SU-DHL-6 (cell line): Measurements from ENCODE around the gene ELF4.

Experiments
- H2AFZ ChIP-seq: fragments of 200-600 bp; sonication (generic); 2 replicates; pipeline ENCODE4 v1.6.1; 2014; ENCODE audit warnings: low read depth, mild to moderate bottlenecking, moderate library complexity, mixed read lengths, antibody characterized with exemption, low read length; ENCODE audit not compliant: severe bottlenecking
- H3F3A ChIP-seq: fragments of 200-600 bp; shearing (Covaris generic); 2 replicates; pipeline ENCODE4 v1.6.0; 2016; ENCODE audit warnings: antibody characterized with exemption, mild to moderate bottlenecking; ENCODE audit not compliant: insufficient read depth
- H3K27ac ChIP-seq: fragments of 200-600 bp; sonication (generic); 2 replicates; pipeline ENCODE4 v1.5.1; 2016; ENCODE audit warnings: low read depth, mild to moderate bottlenecking, low read length, moderate library complexity, mixed read lengths
- H3K27me3 ChIP-seq: fragments of 200-600 bp; sonication (generic), shearing (Covaris generic); 2 replicates; pipeline ENCODE4 v1.6.0; 2014; ENCODE audit warnings: mild to moderate bottlenecking, low read length
- H3K36me3 ChIP-seq: fragments of 200-600 bp; sonication (generic); 2 replicates; pipeline ENCODE4 v1.6.1; 2014; ENCODE audit warnings: mild to moderate bottlenecking, low read length, mixed read lengths
- H3K4me2 ChIP-seq: fragments of 300-600, 200-600 bp; shearing (Covaris generic), sonication (generic); 2 replicates; pipeline ENCODE4 v1.6.0; 2014; ENCODE audit warnings: low read length, low read depth, mild to moderate bottlenecking; ENCODE audit not compliant: poor library complexity, severe bottlenecking
- H3K4me3 ChIP-seq: fragments of 200-600 bp; sonication (generic); 2 replicates; pipeline ENCODE4 v1.5.1; 2014; ENCODE audit warnings: antibody characterized with exemption, low read length, mild to moderate bottlenecking, mixed read lengths; ENCODE audit not compliant: insufficient read depth, poor library complexity, severe bottlenecking
- H3K79me2 ChIP-seq: fragments of 200-600 bp; sonication (generic); 2 replicates; pipeline ENCODE4 v1.6.1; 2014; ENCODE audit warnings: mild to moderate bottlenecking, low read length, moderate library complexity; ENCODE audit not compliant: insufficient read depth
- H3K9ac ChIP-seq: fragments of 200-600 bp; sonication (generic); 2 replicates; pipeline ENCODE4 v1.7.0; 2014; ENCODE audit warnings: mild to moderate bottlenecking, low read length
- H3K9me2 ChIP-seq: fragments of 200-600 bp; sonication (generic); replicated peaks from 2 replicates; pipeline ENCODE4 v1.6.1; 2014; ENCODE audit warnings: low read length; ENCODE audit not compliant: insufficient read depth
- H3K9me3 ChIP-seq: fragments of 200-600 bp; sonication (generic); 2 replicates; pipeline ENCODE4 v1.6.1; 2014; ENCODE audit warnings: low read length, mixed read lengths; ENCODE audit not compliant: insufficient read depth
- H4K20me1 ChIP-seq: fragments of 200-600 bp; sonication (generic); 2 replicates; pipeline ENCODE4 v1.6.1; 2014; ENCODE audit warnings: low read depth, mild to moderate bottlenecking, antibody characterized with exemption, low read length, moderate library complexity, mixed read lengths
- EZH2phosphoT487 ChIP-seq: fragments of 200-600 bp; sonication (generic), shearing (Covaris generic); conservative IDR thresholded peaks from 2 replicates; pipeline ENCODE4 v1.6.1; 2018; ENCODE audit warnings: mild to moderate bottlenecking, antibody characterized with exemption, low read length, moderate library complexity, mixed read lengths
- TF ChIP-seq, protein P1 (sequence below): fragments of 200-600 bp; sonication (generic); IDR thresholded peaks from one replicate; pipeline ENCODE4 v1.5.1; 2017; ENCODE audit warnings: antibody characterized with exemption, mild to moderate bottlenecking, low read length, moderate library complexity; ENCODE audit not compliant: insufficient read depth, poor library complexity, severe bottlenecking

ELF4 gene

DNA sequence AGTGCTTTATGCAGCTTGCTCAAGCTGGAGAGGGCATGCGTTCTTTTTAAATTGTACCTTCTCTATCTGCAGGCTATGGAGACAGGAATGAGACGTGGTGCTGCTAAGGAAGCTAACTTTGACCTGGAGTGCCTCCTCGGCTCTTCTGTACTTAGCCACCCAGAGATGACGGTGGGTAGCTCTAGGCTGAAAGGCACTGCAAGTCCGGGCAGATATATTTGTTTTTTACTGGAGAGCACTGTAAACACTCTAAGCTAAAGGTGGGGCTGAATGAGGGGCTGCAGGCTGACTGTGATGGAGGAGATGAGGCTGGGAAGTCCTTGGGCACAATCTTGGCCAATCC is 12.1 kb downstream of the ELF4 start:
- no peaks in the 10 kb centered on the region for H3K36me3 ChIP-seq
- no peak overlapping the region for H3K9ac ChIP-seq
- peaks cover 46% of the 10 kb centered on the region for H3K79me2 ChIP-seq
- no peaks in the 10 kb centered on the region for H3F3A ChIP-seq
- no peak for TF ChIP-seq EZH2phosphoT487
- TF ChIP-seq, protein P1, sequence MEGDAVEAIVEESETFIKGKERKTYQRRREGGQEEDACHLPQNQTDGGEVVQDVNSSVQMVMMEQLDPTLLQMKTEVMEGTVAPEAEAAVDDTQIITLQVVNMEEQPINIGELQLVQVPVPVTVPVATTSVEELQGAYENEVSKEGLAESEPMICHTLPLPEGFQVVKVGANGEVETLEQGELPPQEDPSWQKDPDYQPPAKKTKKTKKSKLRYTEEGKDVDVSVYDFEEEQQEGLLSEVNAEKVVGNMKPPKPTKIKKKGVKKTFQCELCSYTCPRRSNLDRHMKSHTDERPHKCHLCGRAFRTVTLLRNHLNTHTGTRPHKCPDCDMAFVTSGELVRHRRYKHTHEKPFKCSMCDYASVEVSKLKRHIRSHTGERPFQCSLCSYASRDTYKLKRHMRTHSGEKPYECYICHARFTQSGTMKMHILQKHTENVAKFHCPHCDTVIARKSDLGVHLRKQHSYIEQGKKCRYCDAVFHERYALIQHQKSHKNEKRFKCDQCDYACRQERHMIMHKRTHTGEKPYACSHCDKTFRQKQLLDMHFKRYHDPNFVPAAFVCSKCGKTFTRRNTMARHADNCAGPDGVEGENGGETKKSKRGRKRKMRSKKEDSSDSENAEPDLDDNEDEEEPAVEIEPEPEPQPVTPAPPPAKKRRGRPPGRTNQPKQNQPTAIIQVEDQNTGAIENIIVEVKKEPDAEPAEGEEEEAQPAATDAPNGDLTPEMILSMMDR, result no peak
- H3K27ac ChIP-seq, result no peak overlapping the region
- no peaks in the 10 kb centered on the region for H4K20me1 ChIP-seq
- H2AFZ ChIP-seq, result no peak overlapping the region
- no peaks in the 10 kb centered on the region for H3K9me2 ChIP-seq
- H3K4me3 ChIP-seq, result no peak overlapping the region
- no peaks in the 10 kb centered on the region for H3K27me3 ChIP-seq
- no peak overlapping the region for H3K4me2 ChIP-seq
- H3K9me3 ChIP-seq, result no peaks in the 10 kb centered on the region

DNA sequence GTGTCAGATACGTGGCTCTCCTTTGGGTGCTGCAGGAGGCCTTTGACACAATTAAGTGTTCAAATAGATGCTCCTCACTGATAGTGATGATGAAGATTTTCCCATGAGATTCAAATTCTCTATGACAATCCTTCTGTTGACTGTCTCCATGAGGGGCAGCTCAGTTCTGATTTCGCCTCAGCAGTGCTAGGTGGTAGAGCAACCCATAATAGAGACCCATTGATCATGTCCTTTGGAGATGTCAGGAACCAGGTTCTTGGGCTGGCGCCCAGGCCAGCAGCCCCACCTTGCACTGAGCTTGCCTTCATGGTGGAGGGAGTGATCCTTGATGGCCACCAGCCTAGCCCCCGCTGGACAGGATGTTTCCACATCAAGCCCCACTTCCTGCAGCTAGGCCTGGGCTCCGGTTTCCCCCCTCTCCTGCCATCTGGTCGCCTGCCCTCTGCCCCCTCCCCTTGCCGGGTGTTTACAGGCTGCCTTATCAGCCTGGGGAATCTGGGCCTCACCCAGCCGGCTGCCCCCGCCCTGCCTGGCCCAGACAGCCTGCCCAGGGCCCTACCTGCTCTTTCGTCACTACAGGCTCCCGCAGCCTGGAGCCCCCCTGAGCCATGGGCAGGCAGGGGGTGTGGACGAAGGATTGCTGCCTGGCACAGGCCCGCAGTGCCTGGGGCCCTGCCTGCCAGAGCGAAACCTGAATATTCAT is 12.6 kb downstream of the ELF4 start:
- Histone ChIP-seq H3K36me3 (no peaks in the 10 kb centered on the region), H3F3A (no peaks in the 10 kb centered on the region), H3K9ac (no peak overlapping the region), H4K20me1 (no peaks in the 10 kb centered on the region), H3K27me3 (no peaks in the 10 kb centered on the region), H3K9me3 (no peaks in the 10 kb centered on the region), H3K9me2 (no peaks in the 10 kb centered on the region), H3K4me3 (no peak overlapping the region), H3K27ac (no peak overlapping the region), H2AFZ (no peak overlapping the region), H3K4me2 (no peak overlapping the region), H3K79me2 (peaks cover 41% of the 10 kb centered on the region)
- TF ChIP-seq EZH2phosphoT487, result no peak
- TF ChIP-seq, protein P1, result no peak

DNA sequence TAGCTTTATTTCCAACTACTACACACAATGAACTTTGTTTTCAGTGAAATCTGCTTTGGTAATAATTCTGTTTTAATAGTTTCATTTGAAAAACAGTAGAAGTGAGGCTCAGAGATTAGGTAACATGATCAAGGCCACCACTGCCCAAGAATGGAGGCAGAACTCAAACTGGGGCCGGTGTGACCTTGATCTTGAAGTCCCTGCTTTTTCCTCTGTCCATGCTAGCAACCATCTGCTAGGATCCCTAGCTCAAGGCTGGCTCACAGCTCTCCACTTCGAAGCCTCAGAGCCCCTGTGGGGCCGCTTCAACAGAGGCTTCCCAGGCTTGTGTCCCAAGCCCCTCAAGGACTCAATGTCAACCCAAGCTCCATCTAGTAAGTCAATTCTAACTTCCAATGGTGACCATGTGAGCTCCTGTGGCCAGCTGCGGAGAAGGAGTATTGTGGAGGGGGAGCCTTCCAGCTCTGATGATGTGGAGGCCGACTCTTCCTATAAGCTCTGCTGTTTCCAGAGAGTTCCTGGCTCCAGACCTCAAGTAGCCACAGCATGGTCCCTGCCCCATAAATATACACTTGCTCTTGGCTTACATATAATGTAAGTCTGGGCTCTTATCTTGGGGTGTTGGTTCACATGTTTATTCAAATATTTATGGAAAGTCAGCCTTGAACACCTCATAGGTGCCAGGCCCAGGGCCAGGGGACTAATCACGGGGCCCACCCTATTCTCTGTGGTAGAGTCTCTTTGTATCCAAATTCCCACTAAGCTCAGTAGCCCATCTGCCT is 14.9 kb downstream of the ELF4 start:
- no peak overlapping the region for H2AFZ ChIP-seq
- H3K9me2 ChIP-seq, result no peaks in the 10 kb centered on the region
- TF ChIP-seq, protein P1, result no peak
- TF ChIP-seq EZH2phosphoT487, result no peak
- no peaks in the 10 kb centered on the region for H4K20me1 ChIP-seq
- no peak overlapping the region for H3K4me3 ChIP-seq
- no peak overlapping the region for H3K4me2 ChIP-seq
- H3K27me3 ChIP-seq, result no peaks in the 10 kb centered on the region
- no peak overlapping the region for H3K9ac ChIP-seq
- no peaks in the 10 kb centered on the region for H3K36me3 ChIP-seq
- no peaks in the 10 kb centered on the region for H3K9me3 ChIP-seq
- peaks cover 26% of the 10 kb centered on the region for H3K79me2 ChIP-seq
- no peaks in the 10 kb centered on the region for H3F3A ChIP-seq
- H3K27ac ChIP-seq, result no peak overlapping the region
